Activated T-helper 2 cell treated with anti-CD3 and anti-CD28 coated beads, Interferon-gamma antibody, Interleukin-2, Interleukin-4, amounts not matched to agents 10 μg/mL and 5 μg/mL and 100 μg/mL, durations not matched to agents 14 hours and 24 hours and 36 hours (primary cell): Measurements from ENCODE around the gene PKP3. TPM values are rescaled to one million over a fixed set of nuclear protein-coding genes. Genes with fewer than 3 reads are reported as not detected.

Source experiments
- DNase-seq: peaks from one replicate; pipeline ENCODE4 v3.0.0; 2021; ENCODE audit warnings: low spot score
- H3K27ac Mint-ChIP-seq: one replicate; pipeline ENCODE4 v1.8.0; 2021; ENCODE audit warnings: mixed read lengths
- H3K27me3 Mint-ChIP-seq: one replicate; pipeline ENCODE4 v1.8.0; 2021; ENCODE audit warnings: low read depth, mixed read lengths
- H3K36me3 Mint-ChIP-seq: one replicate; pipeline ENCODE4 v1.8.0; 2021; ENCODE audit warnings: low read depth, mixed read lengths
- H3K4me1 Mint-ChIP-seq: one replicate; pipeline ENCODE4 v1.8.0; 2021; ENCODE audit warnings: low read depth, mixed read lengths
- H3K4me3 Mint-ChIP-seq: one replicate; pipeline ENCODE4 v1.8.0; 2021; ENCODE audit warnings: low read depth, mild to moderate bottlenecking, moderate library complexity, mixed read lengths
- H3K9me3 Mint-ChIP-seq: one replicate; pipeline ENCODE4 v1.8.0; 2021; ENCODE audit warnings: mixed read lengths
- intact Hi-C: fragments of 100-400 bp; cut with micrococcal nuclease; formaldehyde crosslinking; loops from one replicate; pipeline ENCODE4 v1.15.1; 2023
- total RNA-seq: library from RNA; stranded (reverse); gene quantifications from 2 replicates; pipeline ENCODE4 v1.2.3, GENCODE V29; 2022

Gene PKP3
- total RNA-seq, 1 donor from 2014 or later: not detected

- no peaks in the 10 kb centered on the region for H3K9me3 Mint-ChIP-seq
Observed at GRCh38 chr11:377174-377865, 16.7 kb upstream of the PKP3 start.

GRCh38 chr11:377883-378500, 16.0 kb upstream of the PKP3 start:
- H3K36me3 Mint-ChIP-seq: no peaks in the 10 kb centered on the region
- no peaks in the 10 kb centered on the region for H3K4me1 Mint-ChIP-seq
- no peaks in the 10 kb centered on the region for H3K9me3 Mint-ChIP-seq
- H3K4me3 Mint-ChIP-seq: no peak overlapping the region
- no peak for DNase-seq
- peaks cover 2% of the 10 kb centered on the region for H3K27me3 Mint-ChIP-seq
- intact Hi-C loops: no loop called here
- H3K27ac Mint-ChIP-seq: no peak overlapping the region

More at GRCh38 chr11:377174-377865, 16.7 kb upstream of the PKP3 start:
- intact Hi-C loops: no loop called here
- Mint-ChIP-seq H3K36me3 (no peaks in the 10 kb centered on the region), H3K4me3 (no peak overlapping the region), H3K27ac (no peak overlapping the region), H3K4me1 (no peaks in the 10 kb centered on the region), H3K27me3 (peaks cover 2% of the 10 kb centered on the region)
- no peak for DNase-seq

- Mint-ChIP-seq H3K27ac (no peak overlapping the region), H3K36me3 (no peaks in the 10 kb centered on the region), H3K4me3 (no peak overlapping the region), H3K9me3 (no peaks in the 10 kb centered on the region), H3K4me1 (no peaks in the 10 kb centered on the region), H3K27me3 (peaks cover 4% of the 10 kb centered on the region)
- DNase-seq: no peak
- intact Hi-C loops: no loop called here
Observed at GRCh38 chr11:379205-380094, 14.6 kb upstream of the PKP3 start.

DNA sequence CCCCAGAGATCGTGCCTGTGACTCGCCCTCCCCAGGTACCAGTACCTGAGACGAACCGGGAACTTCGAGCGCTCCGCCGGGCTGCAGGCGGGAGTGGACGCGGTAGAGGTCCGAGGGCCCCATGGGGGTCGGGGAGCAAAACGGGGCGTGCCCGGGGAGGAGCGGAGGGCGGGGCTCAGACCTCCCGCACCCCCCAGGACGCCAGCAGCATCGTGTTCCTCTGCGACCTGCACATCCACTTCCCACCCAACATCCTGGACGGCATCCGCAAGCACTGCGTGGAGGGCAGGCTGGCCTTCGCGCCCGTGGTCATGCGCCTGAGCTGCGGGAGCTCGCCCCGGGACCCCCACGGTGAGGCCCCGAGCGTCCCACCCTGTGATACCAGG, 13.9 kb upstream of the PKP3 start:
- Mint-ChIP-seq H3K4me3 (no peak overlapping the region), H3K9me3 (no peaks in the 10 kb centered on the region), H3K36me3 (no peaks in the 10 kb centered on the region), H3K27me3 (peaks cover 4% of the 10 kb centered on the region), H3K4me1 (no peaks in the 10 kb centered on the region), H3K27ac (no peak overlapping the region)
- no peak for DNase-seq
- intact Hi-C loops: no loop called here

GRCh38 chr11:380491-380890, 13.5 kb upstream of the PKP3 start:
- Mint-ChIP-seq H3K4me3 (no peak overlapping the region), H3K4me1 (no peaks in the 10 kb centered on the region), H3K9me3 (no peaks in the 10 kb centered on the region), H3K27ac (no peak overlapping the region), H3K27me3 (peaks cover 4% of the 10 kb centered on the region), H3K36me3 (no peaks in the 10 kb centered on the region)
- intact Hi-C loops: no loop called here
- DNase-seq: no peak

GRCh38 chr11:380996-381395, 13.0 kb upstream of the PKP3 start:
- intact Hi-C loops: no loop called here
- no peaks in the 10 kb centered on the region for H3K9me3 Mint-ChIP-seq
- H3K27me3 Mint-ChIP-seq: peaks cover 4% of the 10 kb centered on the region
- no peak for DNase-seq
- no peak overlapping the region for H3K4me3 Mint-ChIP-seq
- H3K27ac Mint-ChIP-seq: no peak overlapping the region
- H3K4me1 Mint-ChIP-seq: no peaks in the 10 kb centered on the region
- H3K36me3 Mint-ChIP-seq: no peaks in the 10 kb centered on the region

DNA sequence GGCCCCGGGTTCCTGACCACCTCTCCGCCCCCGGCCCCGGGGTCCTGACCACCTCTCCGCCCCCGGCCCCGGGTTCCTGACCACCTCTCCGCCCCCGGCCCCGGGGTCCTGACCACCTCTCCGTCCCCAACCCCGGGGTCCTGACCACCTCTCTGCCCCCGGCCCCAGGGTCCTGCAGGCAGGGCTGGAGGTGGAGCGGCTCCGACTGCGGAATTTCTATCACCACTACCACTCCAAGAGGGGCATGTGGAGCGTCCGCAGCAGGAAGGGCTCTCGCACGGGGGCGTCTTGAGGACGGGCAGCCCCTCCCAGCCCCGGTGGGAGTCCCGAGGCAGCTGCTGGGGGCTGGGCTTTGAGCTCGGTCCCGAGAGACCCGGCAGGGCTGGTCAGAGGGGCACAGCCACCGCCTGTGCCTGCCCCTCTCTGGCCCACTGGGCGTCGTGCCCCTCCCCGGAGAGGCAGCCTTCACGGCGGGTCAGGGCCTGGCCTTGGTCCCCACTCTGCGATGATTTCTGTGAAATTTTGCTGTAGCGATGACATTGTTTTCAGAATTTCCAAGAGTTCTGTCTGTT, 12.4 kb upstream of the PKP3 start:
- Mint-ChIP-seq H3K9me3 (peaks cover under 1% of the 10 kb centered on the region), H3K27ac (no peak overlapping the region), H3K36me3 (no peaks in the 10 kb centered on the region), H3K27me3 (peaks cover 4% of the 10 kb centered on the region), H3K4me1 (no peaks in the 10 kb centered on the region), H3K4me3 (no peak overlapping the region)
- DNase-seq: no peak
- intact Hi-C loops: no loop called here

GRCh38 chr11:382081-382629, 11.9 kb upstream of the PKP3 start:
- no peaks in the 10 kb centered on the region for H3K36me3 Mint-ChIP-seq
- peaks cover 7% of the 10 kb centered on the region for H3K9me3 Mint-ChIP-seq
- H3K27ac Mint-ChIP-seq: no peak overlapping the region
- no peak overlapping the region for H3K4me3 Mint-ChIP-seq
- peaks cover 4% of the 10 kb centered on the region for H3K27me3 Mint-ChIP-seq
- DNase-seq: no peak
- intact Hi-C loops: no loop called here
- H3K4me1 Mint-ChIP-seq: no peaks in the 10 kb centered on the region

- no peak overlapping the region for H3K4me3 Mint-ChIP-seq
- no peak overlapping the region for H3K27ac Mint-ChIP-seq
- intact Hi-C loops: no loop called here
- H3K27me3 Mint-ChIP-seq: peaks cover 12% of the 10 kb centered on the region
- no peaks in the 10 kb centered on the region for H3K36me3 Mint-ChIP-seq
- H3K9me3 Mint-ChIP-seq: peaks cover 8% of the 10 kb centered on the region
- no peak for DNase-seq
- no peaks in the 10 kb centered on the region for H3K4me1 Mint-ChIP-seq
Observed at GRCh38 chr11:383431-383830, 10.6 kb upstream of the PKP3 start.

DNA sequence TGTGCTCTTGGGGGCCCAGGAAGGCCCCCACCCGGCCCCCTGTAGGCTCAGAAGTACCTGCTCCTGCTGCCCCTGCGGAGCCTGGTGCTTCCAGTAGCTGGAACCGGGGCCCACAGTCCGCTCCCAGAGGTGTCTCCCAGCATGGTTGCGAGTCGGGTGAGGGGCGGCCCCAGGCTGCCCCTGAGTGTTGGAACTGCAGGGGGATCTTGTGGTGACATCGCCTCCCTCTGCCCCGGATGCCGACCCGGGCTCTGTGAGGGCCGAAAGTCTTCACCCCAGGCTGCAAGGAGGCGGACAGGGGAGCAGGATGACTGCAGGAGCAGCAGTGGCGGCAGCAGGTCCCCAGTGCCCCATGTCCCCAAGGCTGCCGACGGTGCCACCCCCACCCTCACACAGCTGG, 9.5 kb upstream of the PKP3 start:
- Mint-ChIP-seq H3K27ac (no peak overlapping the region), H3K36me3 (no peaks in the 10 kb centered on the region), H3K4me3 (no peak overlapping the region), H3K9me3 (peaks cover 8% of the 10 kb centered on the region), H3K27me3 (peaks cover 12% of the 10 kb centered on the region), H3K4me1 (no peaks in the 10 kb centered on the region)
- DNase-seq: no peak
- intact Hi-C loops: no loop called here

DNA sequence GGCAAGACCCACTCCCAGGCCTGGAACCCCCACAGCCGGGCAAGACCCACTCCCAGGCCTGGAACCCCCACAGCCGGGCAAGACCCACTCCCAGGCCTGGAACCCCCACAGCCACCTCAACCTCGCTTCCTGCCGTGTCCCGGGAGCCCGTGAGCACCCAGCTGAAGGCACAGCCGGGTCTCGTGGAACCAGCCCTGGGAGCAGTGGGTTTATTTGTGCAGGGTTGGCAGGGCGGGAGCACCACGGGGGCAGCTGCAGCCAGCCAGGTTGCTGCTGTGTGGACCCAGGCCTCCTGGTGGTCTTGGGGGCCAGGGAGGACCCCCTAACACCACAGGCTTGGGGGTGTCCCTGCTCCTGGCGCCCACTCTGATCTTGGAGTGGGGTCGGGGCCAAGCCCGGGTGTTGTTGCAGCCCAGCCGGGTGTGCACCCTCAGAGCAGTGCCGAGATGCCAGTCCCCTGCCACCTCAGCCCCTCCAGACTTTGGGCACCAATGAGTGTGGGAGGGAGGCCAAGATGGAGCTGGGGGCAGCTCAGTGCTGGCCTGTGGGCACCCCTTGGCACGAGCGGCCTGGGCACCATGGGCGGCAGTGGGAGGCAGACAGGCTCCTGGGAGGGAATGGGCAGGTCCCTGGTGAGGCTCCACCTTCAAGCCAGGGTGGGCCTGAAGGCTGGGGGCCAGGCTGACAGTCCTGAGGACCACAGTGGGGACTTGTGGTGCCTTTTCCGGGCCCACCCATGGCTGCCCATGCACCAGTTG, 8.2 kb upstream of the PKP3 start:
- Mint-ChIP-seq H3K36me3 (no peaks in the 10 kb centered on the region), H3K4me3 (no peak overlapping the region), H3K27ac (no peak overlapping the region), H3K4me1 (no peaks in the 10 kb centered on the region), H3K27me3 (peaks cover 12% of the 10 kb centered on the region), H3K9me3 (peaks cover 8% of the 10 kb centered on the region)
- DNase-seq: no peak
- intact Hi-C loops: no loop called here

DNA sequence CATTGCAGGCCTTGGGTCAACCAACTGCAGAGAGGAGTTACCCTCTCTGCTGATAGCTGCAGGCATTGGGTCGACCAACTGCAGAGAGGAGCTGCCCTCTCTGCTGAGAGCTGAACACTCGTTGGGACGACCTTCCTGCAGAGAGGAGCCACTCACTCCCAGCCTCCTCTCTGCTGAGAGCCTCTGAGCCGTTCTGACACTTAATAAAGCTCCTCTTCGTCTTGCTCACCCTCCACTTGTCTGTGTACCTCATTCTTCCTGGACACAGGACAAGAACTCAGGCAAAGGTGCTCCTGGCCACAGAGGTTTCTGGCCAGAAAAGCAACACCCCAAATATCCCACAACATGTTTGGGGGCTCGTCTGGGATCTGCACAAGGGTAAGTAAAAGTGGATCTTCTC, 7.5 kb upstream of the PKP3 start:
- intact Hi-C loops: no loop called here
- H3K9me3 Mint-ChIP-seq: peaks cover 8% of the 10 kb centered on the region
- no peak overlapping the region for H3K27ac Mint-ChIP-seq
- no peaks in the 10 kb centered on the region for H3K36me3 Mint-ChIP-seq
- peaks cover 12% of the 10 kb centered on the region for H3K27me3 Mint-ChIP-seq
- no peak for DNase-seq
- H3K4me1 Mint-ChIP-seq: no peaks in the 10 kb centered on the region
- H3K4me3 Mint-ChIP-seq: no peak overlapping the region
